KBM-7 (cell line): Measurements from ENCODE around the gene SAP25.
A peak's percentile ranks its signal among the peaks of the same experiment; 100 is the strongest.

Experiments
- DNase-seq: peaks from one replicate; pipeline ENCODE4 v3.0.0-alpha.2; 2015
- in situ Hi-C: fragments of 300-500 bp; cut with MboI; formaldehyde crosslinking; loops from 2 replicates; pipeline ENCODE4 v1.14.3; 2020; ENCODE audit warnings: low sequenced_read_pairs, low pct_unique_long_range_greater_than_20kb, mixed read lengths

SAP25 gene

GRCh38 chr7:100573691-100574361, at the start of gene SAP25:
TSS of gene SAP25 (minus strand) at chr7:100573900. CDS start at chr7:100573742, 158 bp downstream.
- in situ Hi-C loops: no loop called here
- DNase-seq: no peak

GRCh38 chr7:100621554-100621953, 47.9 kb upstream of the SAP25 start:
- in situ Hi-C loops: no loop called here
- no peak for DNase-seq

GRCh38 chr7:100620804-100621203, 47.1 kb upstream of the SAP25 start:
- in situ Hi-C loops: no loop called here
- DNase-seq: no peak

GRCh38 chr7:100620239-100620638, 46.5 kb upstream of the SAP25 start:
- in situ Hi-C loops: no loop called here
- DNase-seq: no peak

GRCh38 chr7:100614308-100614861, 40.7 kb upstream of the SAP25 start:
- in situ Hi-C loops: no loop called here
- DNase-seq: no peak

- DNase-seq: no peak
These were observed 39.9 kb upstream of the SAP25 start for GRCh38 chr7:100613412-100614175.

GRCh38 chr7:100612730-100613390, 39.2 kb upstream of the SAP25 start:
- in situ Hi-C loops: no loop called here
- DNase-seq: no peak

More at GRCh38 chr7:100613412-100614175, 39.9 kb upstream of the SAP25 start:
- in situ Hi-C loops: no loop called here

- in situ Hi-C loops: no loop called here
- peak; percentile 99 for DNase-seq
These were observed 38.5 kb upstream of the SAP25 start, which contains the start of gene MOSPD3 for GRCh38 chr7:100611983-100612729. TSS of gene MOSPD3 (plus strand) at chr7:100612540. CDS start at chr7:100612792, 252 bp downstream.

GRCh38 chr7:100609958-100610357, 36.3 kb upstream of the SAP25 start:
- in situ Hi-C loops: no loop called here
- DNase-seq: no peak

GRCh38 chr7:100607111-100607510, 33.4 kb upstream of the SAP25 start:
- no peak for DNase-seq
- in situ Hi-C loops: no loop called here

- DNase-seq: no peak
- in situ Hi-C loops: no loop called here
These were observed 32.6 kb upstream of the SAP25 start for GRCh38 chr7:100606313-100606712.

GRCh38 chr7:100604976-100605911, 31.5 kb upstream of the SAP25 start:
- no peak for DNase-seq
- in situ Hi-C loops: no loop called here

GRCh38 chr7:100604028-100604975, 30.6 kb upstream of the SAP25 start:
- peak; percentile 88 for DNase-seq

GRCh38 chr7:100603726-100604027, 30.0 kb upstream of the SAP25 start:
- no peak for DNase-seq
- in situ Hi-C loops: no loop called here

More at GRCh38 chr7:100604028-100604975, 30.6 kb upstream of the SAP25 start:
- in situ Hi-C loops: no loop called here

- in situ Hi-C loops: no loop called here
- no peak for DNase-seq
These were observed 29.4 kb upstream of the SAP25 start for GRCh38 chr7:100602889-100603725.

- in situ Hi-C loops: no loop called here
- no peak for DNase-seq
These were observed 27.0 kb upstream of the SAP25 start for GRCh38 chr7:100600730-100601038.
